ENCODE data around the gene KCNH3. TPM values are rescaled to one million over a fixed set of nuclear protein-coding genes. Genes with fewer than 3 reads are reported as not detected.

Gene KCNH3
- total RNA-seq, 2 donors from 2014 or later = 1.3 to 1.6 TPM

DNA sequence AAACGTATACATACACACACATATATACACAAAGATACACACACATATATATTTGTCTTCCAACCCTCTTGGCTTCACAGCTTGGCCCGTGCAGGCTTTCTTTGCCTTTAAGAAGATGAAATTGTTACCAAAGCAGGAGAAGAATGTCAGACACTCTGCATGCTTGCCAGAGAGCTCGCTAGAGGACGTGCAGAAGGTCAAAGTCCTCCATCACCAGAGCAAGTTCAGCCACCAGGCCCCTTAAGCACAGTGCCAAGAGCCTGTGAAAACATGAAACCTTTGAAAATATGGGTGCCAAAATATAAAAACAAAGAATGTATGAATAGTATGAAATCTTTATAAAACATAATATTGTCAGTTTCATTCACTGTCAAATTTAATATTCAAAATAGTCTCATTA lies 44.0 kb downstream of the KCNH3 start:
- WGBS, 2 donors = 33 to 40% methylated on average over 4 of the region's 4 CpGs
- no peak for TF ChIP-seq POLR2A (IDR thresholded peaks at IDR 0.05)
- TF ChIP-seq, protein P1, sequence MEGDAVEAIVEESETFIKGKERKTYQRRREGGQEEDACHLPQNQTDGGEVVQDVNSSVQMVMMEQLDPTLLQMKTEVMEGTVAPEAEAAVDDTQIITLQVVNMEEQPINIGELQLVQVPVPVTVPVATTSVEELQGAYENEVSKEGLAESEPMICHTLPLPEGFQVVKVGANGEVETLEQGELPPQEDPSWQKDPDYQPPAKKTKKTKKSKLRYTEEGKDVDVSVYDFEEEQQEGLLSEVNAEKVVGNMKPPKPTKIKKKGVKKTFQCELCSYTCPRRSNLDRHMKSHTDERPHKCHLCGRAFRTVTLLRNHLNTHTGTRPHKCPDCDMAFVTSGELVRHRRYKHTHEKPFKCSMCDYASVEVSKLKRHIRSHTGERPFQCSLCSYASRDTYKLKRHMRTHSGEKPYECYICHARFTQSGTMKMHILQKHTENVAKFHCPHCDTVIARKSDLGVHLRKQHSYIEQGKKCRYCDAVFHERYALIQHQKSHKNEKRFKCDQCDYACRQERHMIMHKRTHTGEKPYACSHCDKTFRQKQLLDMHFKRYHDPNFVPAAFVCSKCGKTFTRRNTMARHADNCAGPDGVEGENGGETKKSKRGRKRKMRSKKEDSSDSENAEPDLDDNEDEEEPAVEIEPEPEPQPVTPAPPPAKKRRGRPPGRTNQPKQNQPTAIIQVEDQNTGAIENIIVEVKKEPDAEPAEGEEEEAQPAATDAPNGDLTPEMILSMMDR (IDR thresholded peaks at IDR 0.05) = no peak
- no peak for ATAC-seq

GRCh38 chr12:49583366-49584094 lies 44.7 kb downstream of the KCNH3 start:
- Histone ChIP-seq H3K36me3 (replicated peaks in 1 of 2; ENCODE audit: insufficient read depth in 1 of 2, low read depth in 2 of 2) (no peaks in the 10 kb centered on the region), H3K27ac (no peak overlapping the region), H3K9me3 (no peaks in the 10 kb centered on the region), H3K27me3 (no peaks in the 10 kb centered on the region), H3K4me1 (peaks cover 11% of the 10 kb centered on the region), H3K4me3 (no peak overlapping the region)
- intact Hi-C loops (cut with DNase I) = no loop called here
- DNase-seq (no peak), ATAC-seq (no peak)
- WGBS, 2 donors = 73 to 81% methylated on average over 13 of the region's 13 CpGs
- TF ChIP-seq, protein P1 (IDR thresholded peaks at IDR 0.05) = no peak
- TF ChIP-seq POLR2A (IDR thresholded peaks at IDR 0.05) = no peak

More for the DNA sequence above, 44.0 kb downstream of the KCNH3 start:
- H3K4me1 ChIP-seq = peaks cover 11% of the 10 kb centered on the region
- H3K9me3 ChIP-seq = no peaks in the 10 kb centered on the region
- H3K36me3 ChIP-seq (replicated peaks in 1 of 2; ENCODE audit: insufficient read depth in 1 of 2, low read depth in 2 of 2) = no peaks in the 10 kb centered on the region
- H3K27me3 ChIP-seq = no peaks in the 10 kb centered on the region
- H3K27ac ChIP-seq = no peak overlapping the region
- peak in 1 of 4 donors; percentile 27 for DNase-seq
- intact Hi-C loops (cut with DNase I) = no loop called here
- no peak overlapping the region for H3K4me3 ChIP-seq

DNA sequence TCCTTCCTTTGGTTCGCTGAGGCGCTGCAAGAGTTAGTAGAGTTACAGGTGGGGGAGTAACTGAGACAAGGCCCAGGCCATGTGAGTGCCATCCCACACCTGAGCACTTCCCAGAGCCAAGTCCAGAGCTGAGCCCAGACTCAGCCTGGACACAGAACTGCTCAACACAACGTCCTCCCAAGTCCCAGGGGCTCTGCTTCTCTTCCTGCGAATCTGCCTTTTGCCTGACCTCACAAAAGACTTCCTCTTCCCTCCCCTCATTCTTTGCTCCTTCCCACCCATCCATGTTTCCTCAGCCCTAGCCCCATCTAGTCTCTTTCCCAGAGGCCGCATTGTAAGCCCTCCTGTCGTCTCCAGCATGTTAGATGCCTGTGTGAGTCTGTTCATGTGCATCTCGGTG lies 45.8 kb downstream of the KCNH3 start:
- Histone ChIP-seq H3K36me3 (replicated peaks in 1 of 2; ENCODE audit: insufficient read depth in 1 of 2, low read depth in 2 of 2) (no peaks in the 10 kb centered on the region), H3K9me3 (no peaks in the 10 kb centered on the region), H3K27ac (no peak overlapping the region), H3K4me3 (no peak overlapping the region), H3K4me1 (peaks cover 11% of the 10 kb centered on the region), H3K27me3 (no peaks in the 10 kb centered on the region)
- ATAC-seq (no peak), DNase-seq (no peak)
- intact Hi-C loops (cut with DNase I) = no loop called here
- TF ChIP-seq POLR2A (IDR thresholded peaks at IDR 0.05) = no peak
- TF ChIP-seq, protein P1 (IDR thresholded peaks at IDR 0.05) = no peak
- WGBS, 2 donors = 83 to 84% methylated on average over 7 of the region's 7 CpGs

- H3K27ac ChIP-seq = no peak overlapping the region
- no peak for DNase-seq
Observed at GRCh38 chr12:49585477-49586459, 46.9 kb downstream of the KCNH3 start.

More at GRCh38 chr12:49585477-49586459, 46.9 kb downstream of the KCNH3 start:
- TF ChIP-seq, protein P1 (IDR thresholded peaks at IDR 0.05) = no peak
- TF ChIP-seq POLR2A (IDR thresholded peaks at IDR 0.05) = no peak
- WGBS, 2 donors = 83 to 90% methylated on average over 15 to 16 of the region's 16 CpGs
- peaks cover 4% of the 10 kb centered on the region for H3K4me1 ChIP-seq
- no peak for ATAC-seq
- no peaks in the 10 kb centered on the region for H3K36me3 ChIP-seq (replicated peaks in 1 of 2; ENCODE audit: insufficient read depth in 1 of 2, low read depth in 2 of 2)
- H3K4me3 ChIP-seq = no peak overlapping the region
- intact Hi-C loops (cut with DNase I) = no loop called here
- H3K27me3 ChIP-seq = no peaks in the 10 kb centered on the region
- no peaks in the 10 kb centered on the region for H3K9me3 ChIP-seq
